DMS153 (cell line): ENCODE data around the gene SLC22A14.
"Not testable (repeated sequence)": the region's sequence is repeated elsewhere in the genome, so short reads cannot be mapped to it uniquely, and the experiment has no call there.

Experiments used
- DNase-seq: peaks from one replicate; lab custom pipeline; 2025; lab: John Stamatoyannopoulos, UW

The SLC22A14 gene

GRCh38 chr3:38313695-38314094, 31.6 kb downstream of the SLC22A14 start:
- no peak for DNase-seq

- DNase-seq, result no peak
Observed at GRCh38 chr3:38314112-38314763, 32.1 kb downstream of the SLC22A14 start.

- DNase-seq, result no peak
Observed at GRCh38 chr3:38314764-38315487, 32.8 kb downstream of the SLC22A14 start.

GRCh38 chr3:38315488-38316230, 33.6 kb downstream of the SLC22A14 start:
- no peak for DNase-seq

- no peak for DNase-seq
Observed at GRCh38 chr3:38316356-38317191, 34.5 kb downstream of the SLC22A14 start.

- no peak for DNase-seq
Observed at GRCh38 chr3:38317192-38317759, 35.2 kb downstream of the SLC22A14 start.

- no peak for DNase-seq
Observed at GRCh38 chr3:38318766-38319671, 36.9 kb downstream of the SLC22A14 start.

GRCh38 chr3:38320638-38321037, 38.5 kb downstream of the SLC22A14 start:
- DNase-seq, result not testable (repeated sequence)

GRCh38 chr3:38323060-38323459, 41.0 kb downstream of the SLC22A14 start:
- no peak for DNase-seq

- no peak for DNase-seq
Observed at GRCh38 chr3:38325256-38325655, 43.2 kb downstream of the SLC22A14 start.

- no peak for DNase-seq
Observed at GRCh38 chr3:38327335-38328009, 45.4 kb downstream of the SLC22A14 start.

- DNase-seq, result no peak
Observed at GRCh38 chr3:38331257-38332022, 49.3 kb downstream of the SLC22A14 start.

GRCh38 chr3:38332201-38332600, 50.1 kb downstream of the SLC22A14 start:
- DNase-seq, result no peak

GRCh38 chr3:38334142-38335055, 52.3 kb downstream of the SLC22A14 start:
- DNase-seq, result no peak

- no peak for DNase-seq
Observed at GRCh38 chr3:38335263-38335662, 53.2 kb downstream of the SLC22A14 start.

- no peak for DNase-seq
Observed at GRCh38 chr3:38337703-38338102, 55.6 kb downstream of the SLC22A14 start.

GRCh38 chr3:38343797-38344594, 61.9 kb downstream of the SLC22A14 start:
- DNase-seq, result no peak
